GM12878 (cell line): Measurements from ENCODE around the gene SIK2. TPM values are rescaled to one million over a fixed set of nuclear protein-coding genes. Genes with fewer than 3 reads are reported as not detected.

Experiments
- ATAC-seq: fragments of 200-7000 bp; cut with Tn5 transposase; 3 replicates; pipeline ENCODE4 v1.9.1; 2020; ENCODE audit warnings: mild to moderate bottlenecking, moderate library complexity
- BruUV-seq: library from RNA; stranded (reverse); fragments of 400-500 nt; replicated peaks from 2 replicates; lab custom pipeline; 2021; lab: Mats Ljungman, UMichigan
- CTCF ChIA-PET: fragments of 300-600 bp; sonication (Branson Sonifier 250); formaldehyde crosslinking; extraction: SDS; loops from one replicate; lab custom pipeline; 2021; ENCODE audit warnings: inconsistent platforms; lab: Yijun Ruan, JAX
- POLR2A ChIA-PET: fragments of 350-600 bp; formaldehyde crosslinking; extraction: SDS; loops from one replicate; lab custom pipeline; 2021; ENCODE audit warnings: inconsistent platforms; lab: Charles Lee
- RAD21 ChIA-PET: fragments of 300-600 bp; sonication (Branson Sonifier 250); formaldehyde crosslinking; loops from one replicate; lab custom pipeline; 2023; ENCODE audit warnings: antibody characterized with exemption; ENCODE audit not compliant: unreplicated experiment; lab: Charles Lee
- SMC1A ChIA-PET: fragments of 300-600 bp; sonication (Branson Sonifier 250); formaldehyde crosslinking; loops from one replicate; lab custom pipeline; 2023; ENCODE audit not compliant: unreplicated experiment, uncharacterized antibody; lab: Charles Lee
- DNase-seq: peaks from one replicate; pipeline ENCODE4 v3.0.0-alpha.2; 2011; ENCODE audit warnings: low read depth, low spot score
- FAIRE-seq: peaks from 3 replicates; lab custom pipeline; 2011; peaks lifted over from hg19 to GRCh38; lab: Jason Lieb, UNC
- H2AFZ ChIP-seq: 2 replicates; pipeline ENCODE4 v1.6.0; 2011; ENCODE audit warnings: low read depth, low read length, control low read depth; ENCODE audit not compliant: control insufficient read depth
- H3K27ac ChIP-seq: 2 replicates; pipeline ENCODE4 v1.5.1; 2011; ENCODE audit warnings: control low read depth; ENCODE audit not compliant: control insufficient read depth, insufficient read depth
- H3K27me3 ChIP-seq, 2 experiments: replicated peaks in 1 of 2; 2 replicates each; pipeline versions ENCODE4 v1.6.0 to v1.6.1; 2011; ENCODE audit warnings: low read length in 1 of 2; ENCODE audit not compliant: control insufficient read depth in 2 of 2, insufficient read depth in 2 of 2
- H3K36me3 ChIP-seq, 2 experiments: 2 replicates each; pipeline ENCODE4 v1.5.1; 2011; ENCODE audit warnings: low read length in 1 of 2; ENCODE audit not compliant: control insufficient read depth in 2 of 2, insufficient read depth in 2 of 2
- H3K4me1 ChIP-seq: 2 replicates; pipeline ENCODE4 v1.6.1; 2011; ENCODE audit warnings: mild to moderate bottlenecking, low read length, moderate library complexity, mixed read lengths; ENCODE audit not compliant: control insufficient read depth, insufficient read depth
- H3K4me2 ChIP-seq: 2 replicates; pipeline ENCODE4 v1.6.0; 2011; ENCODE audit warnings: control low read depth; ENCODE audit not compliant: control insufficient read depth, insufficient read depth
- H3K4me3 ChIP-seq: fragments of 200-600 bp; sonication (generic); 2 replicates; pipeline ENCODE4 v1.5.1; 2016
- H3K79me2 ChIP-seq: 2 replicates; pipeline ENCODE4 v1.6.0; 2011; ENCODE audit warnings: low read length; ENCODE audit not compliant: control insufficient read depth, insufficient read depth
- H3K9ac ChIP-seq: 2 replicates; pipeline ENCODE4 v1.8.0; 2011; ENCODE audit warnings: low read length, control low read depth, mixed read lengths; ENCODE audit not compliant: control insufficient read depth, insufficient read depth
- H3K9me3 ChIP-seq: replicated peaks from 3 replicates; pipeline ENCODE4 v1.5.1; 2011; ENCODE audit warnings: mild to moderate bottlenecking, low read length; ENCODE audit not compliant: control insufficient read depth, insufficient read depth
- H4K20me1 ChIP-seq: 2 replicates; pipeline ENCODE4 v1.6.0; 2011; ENCODE audit not compliant: control insufficient read depth, insufficient read depth
- CEBPB ChIP-seq, 2 experiments: fragments of 150-350 bp in 1 of 2; IDR thresholded peaks; 2 replicates each; pipeline ENCODE4 v1.6.1; 2012 to 2014; ENCODE audit warnings: low read depth in 2 of 2, low read length in 2 of 2, borderline replicate concordance in 1 of 2, inconsistent platforms in 1 of 2
- FOXK2 ChIP-seq: fragments of 450-650 bp; IDR thresholded peaks from 2 replicates; pipeline ENCODE4 v1.6.1; 2017; ENCODE audit warnings: mild to moderate bottlenecking, moderate library complexity
- HDAC6 ChIP-seq: fragments of 200-600 bp; sonication (generic); IDR thresholded peaks from one replicate; pipeline ENCODE4 v1.8.0; 2017; ENCODE audit warnings: antibody characterized with exemption; ENCODE audit not compliant: unreplicated experiment
- KAT2A ChIP-seq: conservative IDR thresholded peaks from 2 replicates; pipeline ENCODE4 v1.6.1; 2011; ENCODE audit warnings: low read depth, low read length; ENCODE audit not compliant: control insufficient read depth
- MTA2 ChIP-seq: fragments of 450-650 bp; IDR thresholded peaks from 2 replicates; pipeline ENCODE4 v1.6.1; 2016; ENCODE audit warnings: low read depth, mild to moderate bottlenecking, moderate library complexity
- NR2C1 ChIP-seq: fragments of 450-650 bp; IDR thresholded peaks from 2 replicates; pipeline ENCODE4 v1.6.1; 2017; ENCODE audit warnings: antibody characterized with exemption, mild to moderate bottlenecking, moderate library complexity
- NR2C2 ChIP-seq: IDR thresholded peaks from 2 replicates; pipeline ENCODE4 v1.6.1; 2011; ENCODE audit warnings: borderline replicate concordance, low read depth; ENCODE audit not compliant: control insufficient read depth, insufficient read length
- POLR2AphosphoS5 ChIP-seq: IDR thresholded peaks from 2 replicates; pipeline ENCODE4 v1.6.1; 2011; ENCODE audit warnings: mild to moderate bottlenecking, low read length, inconsistent platforms
- RCOR1 ChIP-seq: conservative IDR thresholded peaks from 2 replicates; pipeline ENCODE4 v1.6.1; 2012; ENCODE audit warnings: low read depth, low read length, improper control_type of control experiment
- SPI1 ChIP-seq: IDR thresholded peaks from 2 replicates; pipeline ENCODE4 v1.6.1; 2011; ENCODE audit warnings: low read depth, mild to moderate bottlenecking, low read length, moderate library complexity, borderline replicate concordance; ENCODE audit not compliant: insufficient read depth
- YBX1 ChIP-seq: fragments of 450-650 bp; IDR thresholded peaks from 2 replicates; pipeline ENCODE4 v1.6.1; 2016; ENCODE audit warnings: antibody characterized with exemption
- ZZZ3 ChIP-seq: IDR thresholded peaks from 2 replicates; pipeline ENCODE4 v1.6.1; 2011; ENCODE audit warnings: low read depth; ENCODE audit not compliant: control insufficient read depth, insufficient read length
- WGBS: methylation state at CpG from one replicate; pipeline ENCODE4 v1.1.6; 2016; ENCODE audit warnings: low lambda C conversion rate; ENCODE audit not compliant: insufficient replicate concordance, insufficient coverage; ENCODE audit errors: missing lambda C conversion rate; 5-methylcytosine and 5-hydroxymethylcytosine counted together
- in situ Hi-C: fragments of 300-500 bp; cut with MboI; formaldehyde crosslinking; loops from 9 replicates; pipeline ENCODE4 v1.14.3; 2018; ENCODE audit warnings: mixed read lengths
- intact Hi-C: fragments of 100-400 bp; cut with micrococcal nuclease; formaldehyde crosslinking; loops from one replicate; pipeline ENCODE4 v1.14.2; 2022; ENCODE audit not compliant: unreplicated experiment
- polyA plus RNA-seq, 11 experiments: library from polyadenylated mRNA; depleted of rRNA in 4 of 11; unstranded in 6 of 11; stranded (reverse) in 5 of 11; fragments of >200 nt; fragmentation: Nextera tagmentation in 4 of 11; fragmentation: Illumina TruSeq in 1 of 11; extraction: Ambion mirVana in 4 of 11; extraction: Trizol in 1 of 11; gene quantifications; 1 replicate in 1 of 11; 2 replicates in 10 of 11; pipeline versions ENCODE4 v1.2.1 to v1.2.3, GENCODE V29; 2011 to 2016; ENCODE audit warnings: inconsistent platforms in 2 of 11, missing spikeins in 2 of 11, low read depth in 1 of 11
- total RNA-seq, 4 experiments: library from RNA; depleted of rRNA in 3 of 4; stranded (reverse); fragments of >200 nt in 3 of 4; fragmentation: Illumina TruSeq in 1 of 4; extraction: Trizol in 1 of 4; gene quantifications; 2 replicates each; pipeline versions ENCODE4 v1.2.1 to v1.2.3, GENCODE V29; 2013 to 2021
- TF ChIP-seq, protein P1 (sequence below): fragments of 450-650 bp; formaldehyde crosslinking; IDR thresholded peaks from 2 replicates; pipeline ENCODE4 v1.4.0; 2022; ENCODE audit warnings: mild to moderate bottlenecking, moderate library complexity
- TF ChIP-seq, protein P2 (sequence below): IDR thresholded peaks from 2 replicates; pipeline ENCODE4 v1.6.1; 2011; ENCODE audit warnings: borderline replicate concordance, low read depth, mild to moderate bottlenecking, moderate library complexity, low read length; ENCODE audit not compliant: insufficient read depth, poor library complexity, severe bottlenecking
- TF ChIP-seq, protein P3 (sequence below): IDR thresholded peaks from 2 replicates; pipeline ENCODE4 v1.6.1; 2012; ENCODE audit warnings: low read depth, low read length, improper control_type of control experiment

The SIK2 gene
- total and polyA plus RNA-seq, 10 of the 15 experiments (the other 5 are each of a cell fraction or from before 2014, with no cell fraction given), result 0.97 to 14.2 (median 4.5) TPM

DNA sequence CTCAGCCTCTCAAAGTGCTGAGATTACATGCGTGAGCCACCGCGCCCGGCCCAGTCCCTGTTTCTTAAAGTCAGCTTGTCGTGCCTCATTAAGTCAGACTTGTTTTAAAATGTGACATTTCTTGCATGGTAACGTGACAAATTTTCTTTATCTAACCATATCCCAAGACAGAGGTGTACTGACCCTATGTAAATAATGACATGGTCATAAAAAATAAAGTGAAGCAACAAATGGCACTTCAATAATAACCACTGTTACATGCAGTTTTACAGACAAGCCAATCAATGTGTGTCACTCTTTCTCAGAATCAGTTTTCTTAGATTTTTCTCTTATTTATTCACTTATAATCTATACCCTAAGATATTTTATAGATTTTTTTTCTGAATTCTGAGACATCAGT, 26.5 kb upstream of the SIK2 start:
- ChIA-PET RAD21 (no interaction called here), SMC1A (interaction anchor here (0.6 kb wide), 1 partner anchor 15 kb away, joined by 3 read pairs; no protein-coding TSS in a partner anchor), CTCF (no interaction called here), POLR2A (no interaction called here)
- WGBS, result 72% methylated on average over 6 of the region's 6 CpGs
- H3K4me1 ChIP-seq, result no peaks in the 10 kb centered on the region
- H3K4me3 ChIP-seq, result no peak overlapping the region
- H2AFZ ChIP-seq, result no peak overlapping the region
- H3K27me3 ChIP-seq, result no peaks in the 10 kb centered on the region
- H3K4me2 ChIP-seq, result no peak overlapping the region
- intact Hi-C loops (loop anchor here (5.0 kb wide), 1 partner anchor 123 kb away; no protein-coding TSS in a partner anchor), in situ Hi-C loops (no loop called here)
- H3K36me3 ChIP-seq, result no peaks in the 10 kb centered on the region
- ATAC-seq, result no peak
- no peak overlapping the region for H3K9ac ChIP-seq
- DNase-seq, result no peak
- no peaks in the 10 kb centered on the region for H3K79me2 ChIP-seq
- H3K27ac ChIP-seq, result no peak overlapping the region
- no peaks in the 10 kb centered on the region for H3K9me3 ChIP-seq
- BruUV-seq, result no TSS peak
- FAIRE-seq, result no peak
- H4K20me1 ChIP-seq, result no peaks in the 10 kb centered on the region
- TF ChIP-seq NR2C2 (no peak), CEBPB (IDR thresholded peaks at IDR 0.05; ENCODE audit: borderline replicate concordance in 1 of 2, low read depth in 2 of 2, low read length in 2 of 2) (no peak), YBX1 (no peak), ZZZ3 (no peak), FOXK2 (no peak), KAT2A (no peak), NR2C1 (no peak), SPI1 (no peak), RCOR1 (no peak), HDAC6 (no peak), MTA2 (no peak), POLR2AphosphoS5 (no peak)
- TF ChIP-seq, protein P1, sequence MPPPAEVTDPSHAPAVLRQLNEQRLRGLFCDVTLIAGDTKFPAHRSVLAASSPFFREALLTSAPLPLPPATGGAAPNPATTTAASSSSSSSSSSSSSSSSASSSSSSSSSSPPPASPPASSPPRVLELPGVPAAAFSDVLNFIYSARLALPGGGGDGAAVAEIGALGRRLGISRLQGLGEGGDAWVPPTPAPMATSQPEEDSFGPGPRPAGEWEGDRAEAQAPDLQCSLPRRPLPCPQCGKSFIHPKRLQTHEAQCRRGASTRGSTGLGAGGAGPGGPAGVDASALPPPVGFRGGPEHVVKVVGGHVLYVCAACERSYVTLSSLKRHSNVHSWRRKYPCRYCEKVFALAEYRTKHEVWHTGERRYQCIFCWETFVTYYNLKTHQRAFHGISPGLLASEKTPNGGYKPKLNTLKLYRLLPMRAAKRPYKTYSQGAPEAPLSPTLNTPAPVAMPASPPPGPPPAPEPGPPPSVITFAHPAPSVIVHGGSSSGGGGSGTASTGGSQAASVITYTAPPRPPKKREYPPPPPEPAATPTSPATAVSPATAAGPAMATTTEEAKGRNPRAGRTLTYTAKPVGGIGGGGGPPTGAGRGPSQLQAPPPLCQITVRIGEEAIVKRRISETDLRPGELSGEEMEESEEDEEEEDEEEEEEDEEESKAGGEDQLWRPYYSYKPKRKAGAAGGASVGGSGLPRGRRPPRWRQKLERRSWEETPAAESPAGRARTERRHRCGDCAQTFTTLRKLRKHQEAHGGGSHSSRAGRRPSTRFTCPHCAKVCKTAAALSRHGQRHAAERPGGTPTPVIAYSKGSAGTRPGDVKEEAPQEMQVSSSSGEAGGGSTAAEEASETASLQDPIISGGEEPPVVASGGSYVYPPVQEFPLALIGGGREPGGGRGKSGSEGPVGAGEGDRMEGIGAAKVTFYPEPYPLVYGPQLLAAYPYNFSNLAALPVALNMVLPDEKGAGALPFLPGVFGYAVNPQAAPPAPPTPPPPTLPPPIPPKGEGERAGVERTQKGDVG (CRISPR knock-in tag), result no peak
- TF ChIP-seq, protein P2, sequence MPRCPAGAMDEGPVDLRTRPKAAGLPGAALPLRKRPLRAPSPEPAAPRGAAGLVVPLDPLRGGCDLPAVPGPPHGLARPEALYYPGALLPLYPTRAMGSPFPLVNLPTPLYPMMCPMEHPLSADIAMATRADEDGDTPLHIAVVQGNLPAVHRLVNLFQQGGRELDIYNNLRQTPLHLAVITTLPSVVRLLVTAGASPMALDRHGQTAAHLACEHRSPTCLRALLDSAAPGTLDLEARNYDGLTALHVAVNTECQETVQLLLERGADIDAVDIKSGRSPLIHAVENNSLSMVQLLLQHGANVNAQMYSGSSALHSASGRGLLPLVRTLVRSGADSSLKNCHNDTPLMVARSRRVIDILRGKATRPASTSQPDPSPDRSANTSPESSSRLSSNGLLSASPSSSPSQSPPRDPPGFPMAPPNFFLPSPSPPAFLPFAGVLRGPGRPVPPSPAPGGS, result no peak
- TF ChIP-seq, protein P3, sequence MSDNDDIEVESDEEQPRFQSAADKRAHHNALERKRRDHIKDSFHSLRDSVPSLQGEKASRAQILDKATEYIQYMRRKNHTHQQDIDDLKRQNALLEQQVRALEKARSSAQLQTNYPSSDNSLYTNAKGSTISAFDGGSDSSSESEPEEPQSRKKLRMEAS, result no peak
